ENCODE data around the gene GPATCH2L. TPM values are rescaled to one million over a fixed set of nuclear protein-coding genes. Genes with fewer than 3 reads are reported as not detected.

The GPATCH2L gene
- total and polyA plus RNA-seq, 2 donors (not counting 1 experiment from before 2014, with no cell fraction given) = 17.4 to 82.7 TPM

DNA sequence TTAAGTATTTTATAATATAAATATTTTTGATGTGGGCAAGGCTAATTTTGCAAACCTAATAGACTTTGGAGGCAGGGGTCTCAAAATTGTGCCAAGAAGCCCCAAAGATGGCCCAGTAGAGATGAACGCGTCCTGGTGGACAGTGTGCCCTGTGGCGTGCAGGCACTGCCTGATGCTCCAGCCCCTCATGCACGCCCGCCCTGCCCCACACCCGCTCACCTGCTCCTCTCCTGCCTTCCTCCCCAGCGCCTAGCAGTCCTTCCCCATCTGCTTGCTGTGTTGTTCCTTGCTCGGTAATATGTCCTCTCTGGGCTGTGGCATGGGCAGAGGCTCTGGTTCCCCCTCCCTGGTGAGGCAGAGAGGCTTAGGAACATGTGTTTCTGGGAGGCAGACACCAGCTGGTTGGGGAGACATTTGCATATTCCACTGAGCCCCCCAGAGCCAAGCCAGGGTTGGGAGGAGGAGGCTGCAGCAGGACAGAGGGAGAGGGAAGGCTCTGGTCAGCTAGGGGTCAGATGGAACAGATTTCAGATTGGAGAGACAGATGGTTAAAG is 46.8 kb upstream of the GPATCH2L start:
- ChIA-PET CTCF (no interaction called here), POLR2A (no interaction called here)
- ATAC-seq (ENCODE audit: low read depth) (no peak), DNase-seq (no peak)
- TF ChIP-seq, protein P1, sequence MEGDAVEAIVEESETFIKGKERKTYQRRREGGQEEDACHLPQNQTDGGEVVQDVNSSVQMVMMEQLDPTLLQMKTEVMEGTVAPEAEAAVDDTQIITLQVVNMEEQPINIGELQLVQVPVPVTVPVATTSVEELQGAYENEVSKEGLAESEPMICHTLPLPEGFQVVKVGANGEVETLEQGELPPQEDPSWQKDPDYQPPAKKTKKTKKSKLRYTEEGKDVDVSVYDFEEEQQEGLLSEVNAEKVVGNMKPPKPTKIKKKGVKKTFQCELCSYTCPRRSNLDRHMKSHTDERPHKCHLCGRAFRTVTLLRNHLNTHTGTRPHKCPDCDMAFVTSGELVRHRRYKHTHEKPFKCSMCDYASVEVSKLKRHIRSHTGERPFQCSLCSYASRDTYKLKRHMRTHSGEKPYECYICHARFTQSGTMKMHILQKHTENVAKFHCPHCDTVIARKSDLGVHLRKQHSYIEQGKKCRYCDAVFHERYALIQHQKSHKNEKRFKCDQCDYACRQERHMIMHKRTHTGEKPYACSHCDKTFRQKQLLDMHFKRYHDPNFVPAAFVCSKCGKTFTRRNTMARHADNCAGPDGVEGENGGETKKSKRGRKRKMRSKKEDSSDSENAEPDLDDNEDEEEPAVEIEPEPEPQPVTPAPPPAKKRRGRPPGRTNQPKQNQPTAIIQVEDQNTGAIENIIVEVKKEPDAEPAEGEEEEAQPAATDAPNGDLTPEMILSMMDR (IDR thresholded peaks at IDR 0.05) = no peak
- TF ChIP-seq EZH2 (IDR thresholded peaks at IDR 0.05; ENCODE audit: borderline replicate concordance, insufficient read depth, low read depth, low read length, poor library complexity, severe bottlenecking) = no peak
- H3K79me2 ChIP-seq (ENCODE audit: control insufficient read depth, insufficient read depth, low read length) = no peaks in the 10 kb centered on the region
- no peaks in the 10 kb centered on the region for H3K36me3 ChIP-seq (replicated peaks in 1 of 2; ENCODE audit: control extremely low read depth in 1 of 2, control insufficient read depth in 1 of 2, extremely low read depth in 1 of 2, insufficient read depth in 2 of 2, low read length in 1 of 2)
- peaks cover 0 to 2% (median 0%) of the 10 kb centered on the region in 4 experiments for H3K27me3 ChIP-seq (replicated peaks in 1 of 4; ENCODE audit: control extremely low read depth in 1 of 4, control insufficient read depth in 3 of 4, insufficient read depth in 4 of 4, low read length in 3 of 4)
- no peak overlapping the region for H3K27ac ChIP-seq (ENCODE audit: low read length in 2 of 2)
- no peak overlapping the region for H3K9ac ChIP-seq (ENCODE audit: low read length)
- Mint-ChIP-seq H3K9me3 (ENCODE audit: insufficient read depth) (no peaks in the 10 kb centered on the region), H3K27ac (no peak overlapping the region), H3K27me3 (peaks cover 23% of the 10 kb centered on the region), H3K4me3 (no peak overlapping the region), H3K4me1 (no peaks in the 10 kb centered on the region)
- intact Hi-C loops (cut with micrococcal nuclease) = no loop called here
- no peaks in the 10 kb centered on the region for H4K20me1 ChIP-seq (ENCODE audit: control insufficient read depth, insufficient read depth, low read length, poor library complexity, severe bottlenecking)
- WGBS (ENCODE audit: insufficient coverage) = 88% methylated on average over 8 of the region's 8 CpGs
- no peak overlapping the region for H2AFZ ChIP-seq (ENCODE audit: insufficient read depth, low read depth, low read length, poor library complexity, severe bottlenecking)
- H3K4me1 ChIP-seq (ENCODE audit: control insufficient read depth in 2 of 2, insufficient read depth in 2 of 2, low read length in 2 of 2) = no peaks in the 10 kb centered on the region
- peaks cover 0 to 11% (median 0%) of the 10 kb centered on the region in 3 donors for H3K9me3 ChIP-seq (ENCODE audit: control extremely low read depth in 1 of 3, control insufficient read depth in 2 of 3, insufficient read depth in 1 of 3, low read length in 2 of 3)
- H3K4me3 ChIP-seq (ENCODE audit: control extremely low read depth in 1 of 5, extremely low read depth in 1 of 5, insufficient read depth in 1 of 5, low read depth in 2 of 5, low read length in 4 of 5) = no peak overlapping the region
- H3K4me2 ChIP-seq (replicated peaks; ENCODE audit: low read depth, low read length, poor library complexity, severe bottlenecking) = no peak overlapping the region

DNA sequence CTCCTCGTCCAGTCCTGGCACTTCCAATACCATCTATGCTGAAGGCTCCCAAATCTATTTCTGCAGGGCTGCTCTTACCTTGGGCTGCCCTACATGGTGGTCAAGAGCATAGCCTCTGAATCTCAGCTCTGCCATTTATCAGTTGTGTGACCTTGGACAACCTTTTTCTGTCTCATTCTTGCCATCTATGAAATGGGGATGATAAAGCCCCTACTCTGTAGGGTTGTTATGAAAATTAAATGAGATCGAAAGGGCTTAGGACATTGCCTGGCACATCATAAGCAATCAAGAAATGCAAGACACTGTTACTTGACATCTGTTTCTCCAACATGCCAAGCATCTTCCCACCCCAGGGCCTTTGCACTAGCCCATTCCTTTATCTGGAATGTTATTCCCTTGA is 45.5 kb upstream of the GPATCH2L start:
- intact Hi-C loops (cut with micrococcal nuclease) = no loop called here
- POLR2A ChIA-PET = no interaction called here
- Mint-ChIP-seq H3K27me3 (peaks cover 20% of the 10 kb centered on the region), H3K4me1 (no peaks in the 10 kb centered on the region), H3K27ac (no peak overlapping the region), H3K4me3 (no peak overlapping the region), H3K9me3 (ENCODE audit: insufficient read depth) (no peaks in the 10 kb centered on the region)
- H4K20me1 ChIP-seq (ENCODE audit: control insufficient read depth, insufficient read depth, low read length, poor library complexity, severe bottlenecking) = no peaks in the 10 kb centered on the region
- H3K4me2 ChIP-seq (replicated peaks; ENCODE audit: low read depth, low read length, poor library complexity, severe bottlenecking) = no peak overlapping the region
- no peak overlapping the region for H3K27ac ChIP-seq (ENCODE audit: low read length in 2 of 2)
- no peak for TF ChIP-seq EZH2 (IDR thresholded peaks at IDR 0.05; ENCODE audit: borderline replicate concordance, insufficient read depth, low read depth, low read length, poor library complexity, severe bottlenecking)
- TF ChIP-seq, protein P1 (IDR thresholded peaks at IDR 0.05) = no peak
- peaks cover 0 to 11% (median 0%) of the 10 kb centered on the region in 3 donors for H3K9me3 ChIP-seq (ENCODE audit: control extremely low read depth in 1 of 3, control insufficient read depth in 2 of 3, insufficient read depth in 1 of 3, low read length in 2 of 3)
- 60% methylated on average over 1 of the region's 2 CpGs for WGBS (ENCODE audit: insufficient coverage)
- DNase-seq = no peak
- no peaks in the 10 kb centered on the region for H3K36me3 ChIP-seq (replicated peaks in 1 of 2; ENCODE audit: control extremely low read depth in 1 of 2, control insufficient read depth in 1 of 2, extremely low read depth in 1 of 2, insufficient read depth in 2 of 2, low read length in 1 of 2)
- H3K4me3 ChIP-seq (ENCODE audit: control extremely low read depth in 1 of 5, extremely low read depth in 1 of 5, insufficient read depth in 1 of 5, low read depth in 2 of 5, low read length in 4 of 5) = no peak overlapping the region
- H3K79me2 ChIP-seq (ENCODE audit: control insufficient read depth, insufficient read depth, low read length) = no peaks in the 10 kb centered on the region
- no peak overlapping the region for H3K9ac ChIP-seq (ENCODE audit: low read length)
- no peak overlapping the region for H2AFZ ChIP-seq (ENCODE audit: insufficient read depth, low read depth, low read length, poor library complexity, severe bottlenecking)
- CTCF ChIA-PET = no interaction called here
- no peaks in the 10 kb centered on the region for H3K4me1 ChIP-seq (ENCODE audit: control insufficient read depth in 2 of 2, insufficient read depth in 2 of 2, low read length in 2 of 2)
- no peak for ATAC-seq (ENCODE audit: low read depth)
- peaks cover 0 to 2% (median 0%) of the 10 kb centered on the region in 4 experiments for H3K27me3 ChIP-seq (replicated peaks in 1 of 4; ENCODE audit: control extremely low read depth in 1 of 4, control insufficient read depth in 3 of 4, insufficient read depth in 4 of 4, low read length in 3 of 4)

Measured in B cell (primary cell).